Central memory CD4-positive, alpha-beta T cell (primary cell): ENCODE measurements around the gene SNN.

Experiments
- DNase-seq: peaks from one replicate; pipeline ENCODE4 v3.0.0; 2022

Gene SNN

DNA sequence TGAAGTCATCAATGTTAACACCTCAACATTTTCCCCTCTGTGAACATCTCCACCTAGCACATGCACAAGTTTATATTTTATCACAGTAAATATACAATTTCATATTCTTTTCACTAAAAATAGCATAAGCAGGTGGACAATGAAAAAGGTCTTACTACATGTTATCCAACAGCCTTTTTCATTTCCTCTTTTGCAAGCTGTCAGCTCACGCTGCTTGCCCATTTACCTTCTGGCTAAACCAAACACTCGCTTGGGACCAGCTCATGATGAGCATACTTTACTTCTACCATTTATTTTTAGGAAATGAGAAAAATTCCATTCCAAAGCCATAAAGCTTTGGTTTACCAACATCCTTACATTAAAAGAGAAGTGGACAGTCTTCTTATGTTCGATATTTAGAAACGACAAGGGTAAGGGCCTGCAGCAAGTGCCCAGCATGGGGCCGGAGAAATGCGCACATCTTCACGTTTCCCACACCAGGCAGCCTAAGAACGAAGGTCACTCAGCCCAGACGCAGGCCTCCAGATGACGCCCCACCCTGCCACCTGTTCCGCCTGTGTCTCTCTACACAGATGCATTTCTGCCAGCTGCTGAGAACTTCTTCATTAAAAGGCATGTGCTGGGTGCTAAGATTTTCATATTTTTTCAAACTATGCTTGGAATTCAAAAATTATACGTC, 13.9 kb downstream of the SNN start:
- DNase-seq: no peak

DNA sequence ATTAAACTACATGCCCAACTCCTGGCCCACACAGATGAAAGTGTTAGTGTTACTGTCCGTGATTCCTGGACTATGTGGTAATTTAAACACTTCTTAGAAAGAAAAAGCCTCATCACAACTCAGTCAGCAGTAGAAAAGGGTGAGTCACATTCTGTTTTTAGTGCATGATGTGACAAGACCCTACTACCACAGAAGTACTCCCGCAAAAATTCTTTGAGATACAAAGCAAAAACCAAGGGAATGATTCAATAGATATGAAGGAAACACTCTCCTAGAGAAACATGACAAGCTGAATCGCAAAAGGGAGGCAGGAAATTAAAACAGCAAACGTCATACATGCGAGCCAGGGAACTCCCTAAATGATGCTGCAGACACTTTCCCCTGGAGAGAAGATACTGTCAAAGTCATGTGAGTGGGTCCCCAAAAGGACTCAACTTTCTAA, 14.4 kb downstream of the SNN start:
- DNase-seq: no peak

DNA sequence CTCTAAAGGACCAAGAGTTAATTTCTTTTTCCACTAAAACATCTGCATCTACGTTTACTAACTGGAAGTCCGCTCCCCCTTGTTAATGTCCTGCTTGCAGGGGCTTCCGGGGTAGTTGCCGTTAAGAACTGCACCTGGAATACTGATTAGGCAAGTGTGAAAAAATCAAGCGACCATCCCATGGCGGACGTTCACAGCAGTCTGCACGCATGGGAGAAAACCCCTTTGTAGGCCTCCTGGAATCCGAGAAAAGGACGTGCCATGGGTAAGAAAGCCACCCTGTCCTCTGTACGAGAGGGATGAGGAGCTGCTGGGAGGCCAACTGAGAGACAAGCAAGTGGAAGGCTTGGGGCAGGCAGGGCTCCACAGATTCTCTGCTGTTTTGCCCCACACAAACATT, 14.9 kb downstream of the SNN start:
- no peak for DNase-seq

DNA sequence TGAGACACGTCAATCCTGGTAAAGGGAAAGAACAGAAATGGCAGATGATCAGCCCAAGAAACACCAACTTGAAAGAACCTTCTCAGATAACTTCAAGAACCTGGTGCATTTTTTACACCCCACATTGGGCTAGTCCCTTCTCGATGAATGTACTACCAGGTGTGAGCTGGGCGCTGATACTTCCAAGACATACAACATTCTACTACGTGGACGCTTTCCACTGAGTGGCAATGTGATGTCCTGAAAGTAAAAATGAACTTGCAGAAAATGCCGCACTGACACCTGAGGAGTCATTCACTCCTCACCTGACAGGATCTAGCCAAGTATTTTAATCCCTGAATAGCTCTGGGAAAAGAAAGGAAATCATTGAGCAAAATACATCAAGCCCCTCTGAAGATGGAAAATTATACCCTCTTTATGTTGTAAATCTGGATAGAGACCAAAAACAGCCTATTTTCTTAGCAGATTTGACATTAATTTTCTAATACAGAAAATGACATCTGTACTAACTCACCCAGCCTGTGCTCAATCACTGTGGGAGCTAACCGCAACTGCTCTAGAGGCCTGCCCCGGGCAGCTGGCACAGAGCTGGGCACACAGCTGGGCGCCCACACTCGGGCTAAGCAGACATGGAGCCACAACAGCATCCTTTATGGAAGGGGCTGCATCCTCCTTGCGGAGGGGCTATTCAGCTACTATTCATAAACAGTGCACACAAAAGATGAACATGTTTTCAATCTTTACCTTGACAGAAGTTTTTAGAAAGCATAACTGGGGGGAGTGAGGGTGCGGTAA, 16.2 kb downstream of the SNN start:
- DNase-seq: no peak

DNA sequence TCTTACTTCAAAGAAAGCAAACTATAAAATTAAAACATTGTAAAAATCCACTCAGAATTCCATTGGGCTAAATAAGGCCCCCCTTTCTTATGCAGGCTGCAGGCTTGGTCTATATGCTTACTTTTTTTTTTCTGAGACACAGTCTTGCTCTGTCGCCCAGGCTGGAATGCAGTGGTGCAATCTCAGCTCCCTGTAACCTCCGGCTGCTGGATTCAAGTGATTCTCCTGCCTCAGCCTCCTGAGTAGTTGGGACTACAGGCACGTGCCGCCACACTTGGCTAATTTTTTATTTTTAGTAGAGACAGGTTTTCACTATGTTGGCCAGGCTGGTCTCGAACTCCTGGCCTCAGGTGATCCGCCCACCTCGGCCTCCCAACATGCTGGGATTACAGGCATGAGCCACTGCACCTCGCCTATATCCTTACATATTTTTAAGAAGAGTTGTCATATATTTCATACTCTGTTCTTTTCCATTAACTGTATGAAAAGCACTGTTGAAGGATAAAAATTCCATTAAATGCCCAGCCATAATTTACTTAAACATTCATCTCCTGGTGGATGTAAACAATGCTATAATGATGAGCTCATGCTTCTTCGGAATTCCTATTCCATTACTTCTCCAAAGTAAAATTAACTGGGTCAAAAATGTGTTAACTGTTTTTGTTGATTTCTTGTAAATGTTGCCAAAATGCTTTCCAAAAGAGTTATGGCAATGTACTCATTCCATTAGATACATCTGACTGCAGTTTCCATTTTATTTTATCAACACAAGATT, 17.8 kb downstream of the SNN start:
- no peak for DNase-seq

DNA sequence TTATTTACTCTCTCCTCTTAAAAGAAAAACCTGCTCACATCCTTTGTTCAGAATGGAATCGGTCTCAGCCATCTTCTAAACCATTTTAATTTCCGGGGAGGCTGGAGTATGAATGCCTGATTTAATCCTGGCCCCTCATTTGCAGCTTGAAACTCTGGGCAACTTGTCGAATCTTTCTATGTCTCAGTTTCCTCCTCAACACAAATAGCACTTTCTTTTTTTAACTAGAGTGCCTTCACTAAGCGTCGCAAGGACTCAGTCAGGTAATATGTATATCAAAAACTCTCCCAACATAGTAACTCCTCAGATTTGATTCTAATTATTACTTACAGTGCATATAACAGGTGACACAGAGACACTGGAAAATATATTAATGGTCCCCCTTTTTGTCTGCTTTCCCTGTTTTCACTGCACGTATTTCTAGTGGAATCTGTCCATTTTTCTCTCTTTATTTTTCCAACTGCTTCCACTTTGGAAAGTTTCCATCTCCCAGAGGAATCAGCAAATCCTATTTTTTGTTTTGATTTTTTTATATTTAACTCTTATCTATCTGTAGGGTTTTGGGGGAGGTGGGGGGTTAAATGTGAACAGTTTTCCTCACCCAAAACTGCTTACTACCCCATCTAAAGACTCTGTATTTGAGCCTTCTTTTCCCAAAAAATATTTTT, 18.6 kb downstream of the SNN start:
- no peak for DNase-seq

DNA sequence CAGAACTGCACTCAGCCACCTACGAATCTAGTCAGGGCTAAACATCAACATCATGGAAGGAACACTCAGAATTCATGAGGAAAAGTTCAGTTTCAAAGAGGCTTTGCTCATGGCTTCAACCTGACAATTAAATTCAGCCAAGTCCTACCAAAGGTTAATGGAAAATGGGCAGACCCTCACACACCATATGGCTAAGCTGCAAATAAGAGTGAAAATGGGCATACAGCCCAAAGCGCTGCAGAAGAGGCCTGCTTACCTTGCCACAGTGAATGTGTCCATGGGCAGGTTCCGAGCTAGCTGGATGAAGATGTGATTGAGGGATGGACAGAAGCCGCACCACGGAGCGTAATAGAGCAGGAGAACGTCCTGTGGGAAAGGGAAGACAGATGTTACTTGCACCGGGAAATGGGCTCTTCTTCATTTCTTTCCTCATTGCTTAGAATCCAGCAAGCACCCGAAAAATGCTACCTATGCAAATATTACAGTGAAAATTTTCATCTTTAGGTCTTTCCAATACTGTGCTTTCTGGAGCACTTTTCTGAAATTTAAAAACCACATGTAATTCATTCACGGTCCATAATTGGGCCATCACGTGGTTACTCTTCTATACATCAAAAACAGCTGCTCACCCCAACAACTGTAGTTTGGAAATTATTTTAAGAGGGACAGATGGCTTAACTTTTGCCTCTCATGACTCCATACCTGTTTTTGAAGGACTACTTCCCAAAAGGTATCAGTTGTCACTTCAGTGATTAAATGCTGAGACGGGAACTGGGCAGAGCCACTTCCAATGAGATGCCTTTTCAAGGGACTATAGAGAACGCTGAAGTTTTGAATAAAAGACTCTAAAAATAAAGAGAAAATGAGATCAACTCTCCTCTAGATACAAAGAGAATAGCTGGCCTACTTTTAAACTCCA, 19.6 kb downstream of the SNN start:
- DNase-seq: no peak

DNA sequence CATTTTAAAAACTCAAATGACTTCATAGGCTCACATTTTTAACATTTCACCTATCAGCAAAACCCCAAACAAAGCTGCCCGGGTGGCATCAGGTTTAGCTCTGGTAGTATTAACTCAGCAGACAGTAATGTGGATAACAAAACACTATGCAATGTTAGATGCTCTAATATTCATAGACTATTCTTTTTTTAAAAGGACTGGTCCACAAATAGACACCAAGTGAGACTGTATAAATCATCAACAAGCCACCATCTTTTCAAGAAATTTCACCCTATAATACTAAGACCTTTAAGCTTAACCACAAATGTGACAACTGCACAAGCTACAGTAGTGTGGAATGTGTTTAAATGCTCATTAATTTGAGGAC, 20.2 kb downstream of the SNN start:
- no peak for DNase-seq

DNA sequence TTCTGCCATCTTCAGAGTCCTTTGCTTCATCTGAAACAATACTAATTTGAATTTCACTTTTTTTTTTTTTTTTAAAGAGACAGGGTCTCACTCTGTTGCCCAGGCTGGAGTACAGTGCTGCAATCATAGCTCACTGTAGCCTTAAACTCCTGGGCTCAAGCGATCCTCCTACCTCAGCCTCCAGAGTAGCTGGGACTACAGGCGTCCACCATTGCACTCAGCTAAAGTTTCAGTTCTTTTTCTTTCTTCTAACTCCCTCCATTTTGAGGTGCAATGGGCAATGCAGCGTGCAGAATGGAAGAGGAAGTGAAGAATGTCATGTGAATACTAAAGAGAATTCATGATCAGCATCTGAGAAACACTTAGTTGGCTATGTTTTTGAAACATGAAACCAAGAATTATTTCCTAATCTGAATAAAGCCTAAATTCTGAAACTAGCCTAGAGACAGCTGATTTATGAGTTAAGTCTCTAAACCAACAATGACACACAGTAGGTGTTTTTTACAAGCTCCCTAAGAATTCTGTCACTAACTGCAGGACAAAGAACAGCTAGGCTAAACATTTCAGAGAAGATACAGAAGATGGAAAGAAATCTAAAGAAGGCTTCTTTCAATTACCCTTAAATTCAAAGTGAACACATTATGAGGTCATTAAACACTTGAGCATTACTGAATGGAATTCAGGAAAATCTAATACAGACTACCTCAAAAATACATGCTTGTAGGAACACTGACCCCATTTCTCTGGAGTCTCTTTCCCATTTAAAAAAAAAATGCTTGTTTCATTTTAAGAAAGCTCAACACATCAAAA, 21.0 kb downstream of the SNN start:
- no peak for DNase-seq

DNA sequence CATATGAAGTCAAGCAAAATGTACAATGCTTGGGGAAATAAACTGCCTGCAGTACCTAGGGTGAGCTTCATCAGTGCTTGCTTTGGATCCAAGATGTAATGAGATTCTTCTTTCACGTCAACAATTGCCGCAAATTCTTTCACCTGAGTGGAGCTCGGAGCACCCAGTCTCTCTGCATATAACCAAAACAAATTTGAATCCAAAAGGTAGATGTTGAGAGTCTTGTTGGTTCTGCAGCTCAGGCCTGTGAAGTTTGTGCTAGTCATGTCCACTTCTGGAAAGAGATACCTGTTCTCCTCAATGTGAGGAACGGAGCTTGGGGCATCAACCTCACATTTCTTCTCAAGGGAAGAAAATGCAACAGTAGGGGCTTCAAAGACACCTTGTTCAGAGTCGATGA, 23.0 kb downstream of the SNN start:
- no peak for DNase-seq

DNA sequence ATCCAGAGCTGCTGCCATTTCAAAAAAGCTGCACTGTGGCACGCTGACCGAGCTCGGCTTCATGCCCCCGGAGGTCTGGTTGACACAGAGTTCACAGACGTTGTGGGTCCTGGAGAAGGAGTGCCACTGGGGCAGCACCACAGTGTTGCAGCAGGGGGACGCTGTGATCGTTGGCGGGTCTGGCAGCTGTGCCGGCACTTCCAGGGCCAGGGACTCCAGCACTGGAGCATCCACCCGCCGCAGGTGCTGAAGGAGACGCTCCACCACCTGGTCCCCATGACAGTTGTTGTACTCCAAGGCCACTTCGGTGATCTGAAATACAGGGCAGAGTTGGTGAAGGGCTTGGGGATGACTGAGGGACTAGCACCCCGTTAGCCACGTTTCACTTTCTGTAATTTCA, 23.5 kb downstream of the SNN start:
- no peak for DNase-seq

DNA sequence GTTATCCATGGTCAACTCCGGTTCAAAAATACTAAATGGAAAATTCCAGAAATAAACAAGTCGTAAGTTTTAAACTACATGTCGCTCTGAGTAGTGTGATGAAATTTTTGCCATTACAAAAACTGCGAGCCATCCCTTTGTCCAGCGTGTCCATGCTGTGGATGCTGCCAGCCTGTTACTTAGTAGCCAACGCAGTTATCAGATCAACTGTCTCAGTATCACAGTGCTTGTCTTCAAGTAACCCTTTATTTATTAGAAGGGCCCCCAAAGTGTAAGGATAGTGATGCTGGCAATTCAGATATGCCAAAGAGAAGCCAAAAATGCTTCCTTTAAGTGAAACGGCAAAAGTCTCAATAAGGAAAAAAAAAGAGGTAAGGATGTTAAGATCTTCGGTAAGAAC, 23.9 kb downstream of the SNN start:
- DNase-seq: no peak

DNA sequence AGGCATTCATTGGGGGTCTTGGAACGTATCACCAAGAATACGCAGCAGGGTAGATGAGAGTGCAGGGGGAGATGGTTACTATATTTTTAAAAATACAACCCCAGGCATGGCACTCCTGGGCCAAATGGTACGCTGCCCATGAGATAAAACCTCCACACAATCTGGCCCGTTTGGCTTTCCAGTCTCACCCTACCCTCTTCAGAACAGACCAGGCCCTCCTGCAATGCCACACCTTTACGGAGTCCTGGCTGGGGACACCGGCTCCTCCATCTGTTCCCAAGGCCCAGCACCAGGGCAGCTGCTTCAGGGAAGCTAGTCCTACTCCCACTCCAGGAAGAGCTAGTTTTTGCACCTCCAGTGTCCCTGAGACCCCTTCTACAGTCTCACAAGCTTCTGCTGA, 24.4 kb downstream of the SNN start:
- no peak for DNase-seq

DNA sequence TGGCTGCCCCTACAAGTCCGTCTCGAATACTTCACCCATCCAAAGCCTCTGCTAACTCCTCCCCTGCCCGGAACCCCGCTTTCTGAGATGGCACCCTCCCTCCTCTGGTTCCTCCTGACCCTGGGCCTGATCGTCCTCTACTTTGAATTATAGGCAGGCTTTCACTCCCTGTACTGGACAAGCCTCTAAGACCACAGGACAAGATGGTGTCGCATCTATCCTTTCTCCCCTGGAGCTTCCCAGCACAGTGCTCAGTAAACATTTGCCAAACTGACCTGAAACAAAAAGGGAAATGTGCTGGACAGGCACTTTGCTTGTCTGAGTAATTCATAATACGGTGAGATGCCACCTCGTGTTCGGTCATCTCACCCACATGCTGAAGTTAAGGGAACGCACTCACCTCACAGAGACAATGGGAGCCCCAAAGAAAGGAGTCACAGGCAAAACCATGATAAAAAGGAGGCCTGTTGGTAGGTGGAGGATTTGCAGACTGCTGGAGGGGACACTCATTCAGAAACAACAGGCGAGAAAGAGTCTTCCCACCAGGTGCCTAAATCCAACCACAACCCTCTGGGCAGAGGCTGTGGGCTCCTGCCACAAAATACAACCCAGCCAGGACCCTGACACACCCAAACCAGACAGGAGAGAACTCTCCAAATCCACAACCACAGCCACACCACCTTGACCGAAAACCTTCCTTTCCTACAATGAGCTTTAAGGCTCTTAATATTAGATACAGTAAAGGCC, 28.2 kb downstream of the SNN start:
- no peak for DNase-seq

DNA sequence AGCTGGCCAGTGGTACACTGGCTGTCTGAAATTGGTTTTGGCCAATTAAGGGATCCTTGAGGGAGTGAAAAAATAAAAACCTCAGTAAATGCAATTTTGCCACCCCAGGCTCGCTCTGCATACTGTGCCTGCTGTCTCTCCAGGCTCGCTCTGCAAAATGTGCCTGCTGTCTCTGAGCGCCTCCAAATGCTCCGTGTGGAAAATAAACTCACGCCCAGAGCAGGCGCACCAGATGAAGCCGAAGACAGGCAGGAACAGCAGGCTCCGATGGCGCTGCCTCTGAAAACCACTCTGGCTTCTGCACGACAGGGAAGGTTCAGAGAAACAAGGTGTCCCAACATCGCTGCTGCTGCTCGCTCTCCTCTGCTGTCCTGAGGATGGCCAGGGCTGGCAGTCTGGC, 29.1 kb downstream of the SNN start:
- DNase-seq: no peak

DNA sequence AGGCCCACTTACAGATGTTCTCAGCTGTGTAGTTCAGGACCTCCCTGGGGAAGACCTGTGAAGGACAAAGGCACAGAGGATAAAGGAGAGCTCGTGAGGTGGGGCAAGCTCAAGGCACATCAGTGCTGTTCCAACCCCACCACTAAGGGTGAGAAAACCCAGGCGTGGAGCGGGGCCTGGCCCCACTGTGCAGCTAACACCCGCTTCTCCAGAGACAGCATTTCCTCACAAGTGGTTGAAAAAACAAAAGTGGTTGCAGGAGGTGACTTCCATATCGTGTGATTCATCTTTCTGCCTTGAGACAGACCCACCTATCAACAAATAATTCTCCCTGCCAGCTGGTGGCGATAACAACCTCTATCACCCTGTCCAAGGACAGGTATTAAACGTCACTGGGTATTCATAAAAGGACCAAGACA, 30.0 kb downstream of the SNN start:
- DNase-seq: no peak

DNA sequence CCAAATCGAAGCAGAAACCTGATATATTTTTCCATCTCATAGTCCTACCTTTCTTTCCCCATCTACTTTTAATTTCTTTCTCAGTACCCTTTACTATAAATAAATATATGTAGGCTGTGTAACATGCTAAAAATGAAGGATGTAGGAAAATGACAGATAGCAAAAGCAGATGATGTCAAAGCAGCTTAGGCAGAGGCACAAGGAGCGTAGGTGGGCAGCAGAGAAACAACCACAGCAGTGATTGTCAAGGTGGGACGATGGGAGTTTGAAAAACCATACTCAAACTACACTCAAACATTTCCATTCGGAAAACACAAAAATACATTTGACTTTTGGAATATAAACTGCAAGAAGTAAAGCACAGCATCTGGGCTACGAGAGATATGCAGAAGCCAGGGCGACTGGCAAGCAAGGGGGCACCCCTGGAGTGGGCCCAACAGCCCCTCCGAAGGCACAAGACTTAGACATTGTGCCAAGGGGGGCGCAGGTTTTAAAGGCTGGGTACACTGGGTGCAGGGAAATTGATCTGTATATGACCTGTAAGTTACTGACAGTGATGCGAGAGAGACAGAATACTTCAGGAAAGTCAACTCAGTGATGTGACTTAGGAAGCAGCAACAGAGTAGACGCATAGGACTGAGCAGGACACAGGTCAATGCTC, 31.1 kb downstream of the SNN start:
- DNase-seq: no peak

DNA sequence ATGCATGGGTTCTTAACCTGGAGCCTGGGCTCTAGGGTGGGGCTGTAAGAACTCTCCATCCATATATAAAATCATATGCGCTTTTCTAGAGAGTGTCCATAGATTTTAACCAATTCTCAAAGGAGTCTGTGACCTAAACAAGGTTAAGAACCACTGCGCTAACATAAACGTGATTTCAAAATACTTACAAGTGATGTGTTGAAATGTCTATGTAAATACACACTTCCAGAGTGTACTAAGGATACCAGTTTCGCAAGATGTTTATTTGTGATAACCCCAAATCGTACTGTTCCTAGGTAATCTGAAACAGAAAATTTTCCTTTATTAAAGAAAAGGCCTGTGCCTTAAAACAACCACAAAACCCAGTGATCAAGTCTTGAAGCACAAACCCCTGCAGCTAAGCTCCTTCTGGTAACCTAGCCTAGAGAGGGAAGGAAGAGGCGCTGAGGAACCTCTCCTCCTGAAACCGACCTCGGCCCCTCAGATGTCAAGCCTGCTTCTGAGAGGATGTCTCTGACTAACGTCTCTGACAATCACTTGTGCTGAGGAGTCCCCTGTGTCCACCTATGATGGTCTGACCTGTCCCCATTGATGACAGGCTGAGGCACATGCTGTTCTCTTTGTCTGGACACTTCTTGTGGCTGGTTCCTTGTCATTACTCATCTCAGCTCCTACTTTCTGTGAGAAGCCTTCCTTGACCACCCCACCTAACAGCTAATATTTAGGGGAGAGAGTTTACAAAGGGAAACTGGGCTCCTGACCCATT, 32.2 kb downstream of the SNN start:
- no peak for DNase-seq
